Measurements from ENCODE around the gene SLC6A11. TPM values are rescaled to one million over a fixed set of nuclear protein-coding genes. Genes with fewer than 3 reads are reported as not detected.

The SLC6A11 gene
- total RNA-seq, 4 donors from 2014 or later = 0.05 TPM; not detected in 3

DNA sequence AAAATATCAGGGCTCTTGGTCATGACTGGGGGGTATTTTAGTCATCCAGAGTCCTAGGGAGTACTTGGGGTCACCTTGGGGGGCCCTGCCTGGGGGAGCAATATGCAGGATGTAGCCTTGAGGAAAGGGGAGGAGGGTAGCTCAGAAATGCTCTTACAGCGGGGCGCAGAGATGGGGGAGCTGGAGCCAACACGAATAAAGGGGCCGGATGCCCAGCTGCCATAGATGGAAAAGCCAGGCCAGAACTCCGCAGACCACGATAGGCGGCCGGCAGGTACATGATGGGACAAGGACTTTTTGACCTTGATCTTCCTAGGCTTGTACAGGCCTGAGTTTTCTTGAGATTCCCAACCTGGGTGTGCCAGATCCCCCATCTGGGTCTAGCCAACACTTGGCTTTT lies 128.8 kb downstream of the SLC6A11 start:
- ATAC-seq = no peak
- TF ChIP-seq POLR2A (IDR thresholded peaks at IDR 0.05) (no peak), POLR2AphosphoS5 (IDR thresholded peaks at IDR 0.05) (no peak), EP300 (IDR thresholded peaks at IDR 0.05) (no peak)
- TF ChIP-seq, protein P1, sequence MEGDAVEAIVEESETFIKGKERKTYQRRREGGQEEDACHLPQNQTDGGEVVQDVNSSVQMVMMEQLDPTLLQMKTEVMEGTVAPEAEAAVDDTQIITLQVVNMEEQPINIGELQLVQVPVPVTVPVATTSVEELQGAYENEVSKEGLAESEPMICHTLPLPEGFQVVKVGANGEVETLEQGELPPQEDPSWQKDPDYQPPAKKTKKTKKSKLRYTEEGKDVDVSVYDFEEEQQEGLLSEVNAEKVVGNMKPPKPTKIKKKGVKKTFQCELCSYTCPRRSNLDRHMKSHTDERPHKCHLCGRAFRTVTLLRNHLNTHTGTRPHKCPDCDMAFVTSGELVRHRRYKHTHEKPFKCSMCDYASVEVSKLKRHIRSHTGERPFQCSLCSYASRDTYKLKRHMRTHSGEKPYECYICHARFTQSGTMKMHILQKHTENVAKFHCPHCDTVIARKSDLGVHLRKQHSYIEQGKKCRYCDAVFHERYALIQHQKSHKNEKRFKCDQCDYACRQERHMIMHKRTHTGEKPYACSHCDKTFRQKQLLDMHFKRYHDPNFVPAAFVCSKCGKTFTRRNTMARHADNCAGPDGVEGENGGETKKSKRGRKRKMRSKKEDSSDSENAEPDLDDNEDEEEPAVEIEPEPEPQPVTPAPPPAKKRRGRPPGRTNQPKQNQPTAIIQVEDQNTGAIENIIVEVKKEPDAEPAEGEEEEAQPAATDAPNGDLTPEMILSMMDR (IDR thresholded peaks at IDR 0.05) = no peak

DNA sequence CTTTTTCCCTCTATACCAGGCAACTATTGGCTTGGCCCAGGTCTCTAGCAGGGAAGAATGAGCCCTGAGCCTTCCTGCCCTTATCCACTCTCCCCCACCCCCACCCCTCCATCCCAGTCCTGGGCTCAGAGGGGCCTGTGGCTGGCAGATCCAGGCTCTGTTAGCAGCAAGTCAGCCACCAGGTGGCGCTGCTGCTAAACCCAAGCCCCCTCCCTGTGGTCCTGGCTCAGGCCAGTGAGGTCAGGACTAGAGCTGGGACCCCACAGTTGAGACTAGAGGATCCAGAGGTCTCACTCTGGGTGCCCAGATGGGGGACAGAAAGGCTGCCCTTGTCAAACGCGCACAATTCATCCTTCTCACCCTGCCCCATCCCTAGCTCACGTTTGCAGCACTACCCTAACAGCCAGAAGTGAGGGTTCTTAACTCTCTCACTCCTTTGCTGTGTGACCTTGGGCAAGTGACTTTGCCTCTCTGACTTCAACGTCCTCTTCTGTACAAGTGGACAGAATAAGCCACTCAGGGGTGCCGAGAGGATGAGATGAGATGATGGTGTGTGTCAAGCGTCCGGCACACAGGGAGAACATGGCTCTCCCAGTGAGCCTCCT lies 129.8 kb downstream of the SLC6A11 start:
- no peak overlapping the region for H3K27ac ChIP-seq
- 17 to 33% methylated on average over 3 to 4 of the region's 8 CpGs for WGBS, 2 donors (ENCODE audit: low coverage in 1 of 2)
- H3K9me3 ChIP-seq = no peaks in the 10 kb centered on the region
- ATAC-seq = peak; percentile 56
- TF ChIP-seq, protein P1 (IDR thresholded peaks at IDR 0.05) = peak in 3 of 4 experiments; percentile 62 to 89 (median 69)
- no peak for TF ChIP-seq POLR2AphosphoS5 (IDR thresholded peaks at IDR 0.05)
- no peak overlapping the region for H3K4me3 ChIP-seq
- no peaks in the 10 kb centered on the region for H3K36me3 ChIP-seq
- peaks cover 51% of the 10 kb centered on the region for H3K27me3 ChIP-seq
- H3K4me1 ChIP-seq = no peaks in the 10 kb centered on the region

More for the DNA sequence above, 128.8 kb downstream of the SLC6A11 start:
- Histone ChIP-seq H3K4me3 (no peak overlapping the region), H3K27me3 (peaks cover 42% of the 10 kb centered on the region), H3K4me1 (no peaks in the 10 kb centered on the region), H3K27ac (no peak overlapping the region), H3K36me3 (no peaks in the 10 kb centered on the region), H3K9me3 (no peaks in the 10 kb centered on the region)
- 100% methylated on average over 4 of the region's 8 CpGs; no CpG with 5 or more reads in 1 of the 2 donors for WGBS, 2 donors (ENCODE audit: low coverage in 1 of 2)

DNA sequence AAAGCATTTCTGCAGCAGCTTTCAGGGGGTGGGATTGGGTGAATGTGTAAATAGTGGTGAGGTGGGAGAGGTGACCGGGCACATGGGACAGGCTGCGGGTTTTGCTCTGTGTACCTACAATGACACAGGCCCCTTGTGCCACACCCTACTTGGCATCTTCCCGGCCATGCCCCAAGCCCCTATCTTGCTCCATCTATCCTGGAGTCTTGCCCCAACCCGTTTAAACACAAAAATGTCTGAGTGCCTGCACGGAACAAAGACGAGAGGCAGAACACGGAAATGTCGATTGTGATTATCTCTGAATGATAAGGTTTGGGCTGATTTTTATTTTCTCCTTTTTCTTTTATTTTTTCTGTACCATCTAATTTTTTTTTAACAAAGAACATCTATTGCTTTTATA lies 130.5 kb downstream of the SLC6A11 start:
- Histone ChIP-seq H3K36me3 (no peaks in the 10 kb centered on the region), H3K9me3 (no peaks in the 10 kb centered on the region), H3K27ac (no peak overlapping the region), H3K4me3 (no peak overlapping the region), H3K4me1 (no peaks in the 10 kb centered on the region), H3K27me3 (peaks cover 57% of the 10 kb centered on the region)
- WGBS, 2 donors (ENCODE audit: low coverage in 1 of 2) = 46 to 61% methylated on average over 7 to 8 of the region's 8 CpGs
- ATAC-seq = no peak
- TF ChIP-seq POLR2A (IDR thresholded peaks at IDR 0.05) (no peak), EP300 (IDR thresholded peaks at IDR 0.05) (no peak), POLR2AphosphoS5 (IDR thresholded peaks at IDR 0.05) (no peak)
- TF ChIP-seq, protein P1 (IDR thresholded peaks at IDR 0.05) = no peak

DNA sequence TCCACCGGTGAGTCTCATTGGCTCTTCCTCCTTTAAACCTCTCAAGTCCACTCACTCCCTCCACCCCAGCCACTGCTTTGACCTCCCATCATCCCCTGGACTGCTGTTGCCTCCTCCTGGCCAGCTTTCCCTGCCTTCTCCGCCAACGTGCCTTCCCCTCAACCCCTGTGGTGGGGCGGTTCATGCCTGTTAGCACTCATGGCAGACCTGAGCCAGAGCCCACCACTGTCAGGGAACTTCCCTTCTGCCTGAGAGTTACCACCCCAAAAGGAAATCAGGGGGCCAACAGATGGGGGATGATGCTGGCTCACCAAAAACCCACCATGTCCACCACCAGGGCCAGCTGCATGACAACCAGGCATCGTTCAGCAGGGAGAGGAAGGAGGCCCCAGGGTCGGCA lies 132.3 kb downstream of the SLC6A11 start:
- ATAC-seq = no peak
- peaks cover 64% of the 10 kb centered on the region for H3K27me3 ChIP-seq
- H3K4me3 ChIP-seq = no peak overlapping the region
- no peaks in the 10 kb centered on the region for H3K4me1 ChIP-seq
- no peaks in the 10 kb centered on the region for H3K9me3 ChIP-seq
- no peaks in the 10 kb centered on the region for H3K36me3 ChIP-seq
- TF ChIP-seq POLR2A (IDR thresholded peaks at IDR 0.05) = no peak
- TF ChIP-seq, protein P1 (IDR thresholded peaks at IDR 0.05) = no peak
- TF ChIP-seq POLR2AphosphoS5 (IDR thresholded peaks at IDR 0.05) = no peak
- no peak for TF ChIP-seq EP300 (IDR thresholded peaks at IDR 0.05)
- no peak overlapping the region for H3K27ac ChIP-seq
- 64 to 78% methylated on average over 3 to 4 of the region's 6 CpGs for WGBS, 2 donors (ENCODE audit: low coverage in 1 of 2)

DNA sequence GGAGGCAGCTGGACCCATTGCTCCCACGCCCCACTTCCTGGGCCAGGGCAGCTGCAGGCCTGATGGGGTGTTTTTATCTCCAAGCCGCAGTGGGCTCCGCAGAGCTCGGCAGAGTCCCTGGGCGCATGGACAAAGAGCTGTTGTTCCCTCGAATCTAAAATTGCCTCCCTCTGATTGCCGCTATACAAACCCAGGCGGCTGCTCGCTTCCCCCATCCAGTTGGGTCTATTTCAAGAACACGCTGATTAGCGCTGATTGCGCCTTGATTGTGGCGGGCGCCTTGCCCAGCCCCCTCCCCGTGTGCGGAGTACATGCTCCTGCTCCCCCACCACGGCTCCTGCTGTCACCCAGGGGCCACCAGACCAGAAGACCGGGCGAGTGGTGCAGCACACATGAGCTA lies 133.2 kb downstream of the SLC6A11 start:
- WGBS, 2 donors (ENCODE audit: low coverage in 1 of 2) = 69 to 80% methylated on average over 6 to 16 of the region's 19 CpGs
- H3K4me1 ChIP-seq = no peaks in the 10 kb centered on the region
- no peaks in the 10 kb centered on the region for H3K36me3 ChIP-seq
- H3K9me3 ChIP-seq = no peaks in the 10 kb centered on the region
- TF ChIP-seq, protein P1 (IDR thresholded peaks at IDR 0.05) = no peak
- TF ChIP-seq POLR2AphosphoS5 (IDR thresholded peaks at IDR 0.05) (no peak), POLR2A (IDR thresholded peaks at IDR 0.05) (no peak), EP300 (IDR thresholded peaks at IDR 0.05) (no peak)
- no peak overlapping the region for H3K27ac ChIP-seq
- H3K4me3 ChIP-seq = no peak overlapping the region
- peaks cover 60% of the 10 kb centered on the region for H3K27me3 ChIP-seq
- ATAC-seq = no peak

All from gastroesophageal sphincter (tissue), 4 donors.